ENCODE results near the gene FGF14.
A peak's percentile ranks its signal among the peaks of the same experiment; 100 is the strongest.

Gene FGF14

GRCh38 chr13:101916108-101916774, 485.6 kb downstream of the FGF14 start:
- no peak overlapping the region for H3K27ac ChIP-seq
- peak; percentile 16; the same call in 1 of the 2 replicates for TF ChIP-seq CTCF (conservative IDR thresholded peaks at IDR 0.05)
- no peak for TF ChIP-seq ZFX (IDR thresholded peaks at IDR 0.05)

GRCh38 chr13:101915755-101916107, 486.1 kb downstream of the FGF14 start:
- H3K27ac ChIP-seq, result no peak overlapping the region
- TF ChIP-seq CTCF (conservative IDR thresholded peaks at IDR 0.05) (no peak), ZFX (IDR thresholded peaks at IDR 0.05) (no peak)

- no peak for TF ChIP-seq CTCF (conservative IDR thresholded peaks at IDR 0.05)
- no peak for TF ChIP-seq ZFX (IDR thresholded peaks at IDR 0.05)
- H3K27ac ChIP-seq, result no peak overlapping the region
These were observed 486.5 kb downstream of the FGF14 start for GRCh38 chr13:101915331-101915730.

GRCh38 chr13:101911752-101912151, 490.1 kb downstream of the FGF14 start:
- H3K27ac ChIP-seq, result no peak overlapping the region
- TF ChIP-seq ZFX (IDR thresholded peaks at IDR 0.05) (no peak), CTCF (conservative IDR thresholded peaks at IDR 0.05) (no peak)

- no peak overlapping the region for H3K27ac ChIP-seq
- TF ChIP-seq ZFX (IDR thresholded peaks at IDR 0.05), result no peak
These were observed 498.0 kb downstream of the FGF14 start for GRCh38 chr13:101903890-101904289.

GRCh38 chr13:101898676-101899075, 503.2 kb downstream of the FGF14 start:
- TF ChIP-seq CTCF (conservative IDR thresholded peaks at IDR 0.05), result no peak
- H3K27ac ChIP-seq, result no peak overlapping the region

GRCh38 chr13:101896541-101896940, 505.3 kb downstream of the FGF14 start:
- H3K27ac ChIP-seq, result no peak overlapping the region
- no peak for TF ChIP-seq CTCF (conservative IDR thresholded peaks at IDR 0.05)
- no peak for TF ChIP-seq ZFX (IDR thresholded peaks at IDR 0.05)

GRCh38 chr13:101893021-101893420, 508.8 kb downstream of the FGF14 start:
- H3K27ac ChIP-seq, result no peak overlapping the region
- TF ChIP-seq ZFX (IDR thresholded peaks at IDR 0.05) (no peak), CTCF (conservative IDR thresholded peaks at IDR 0.05) (no peak)

Measured in C4-2B (cell line).